ENCODE results near the gene L2HGDH.

DNA sequence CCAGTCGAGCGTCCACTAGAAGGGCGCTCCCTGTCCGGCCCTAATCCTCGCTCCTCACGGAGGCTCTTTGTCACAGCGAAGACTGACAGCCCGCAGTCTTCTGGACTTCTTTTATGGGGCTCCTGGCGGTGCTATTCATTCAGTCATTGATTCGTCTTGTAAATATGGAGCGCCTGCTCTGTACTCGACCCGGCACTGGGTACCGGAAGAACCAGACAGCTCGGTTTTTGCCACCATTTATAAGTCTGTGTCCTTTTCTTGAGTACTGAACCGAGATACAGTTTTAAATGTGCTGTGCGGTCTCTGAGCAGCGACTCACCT, 665 bp upstream of the L2HGDH start:
- no peak for TF ChIP-seq CTCF (IDR thresholded peaks at IDR 0.05; ENCODE audit: borderline replicate concordance, extremely low read depth, low read length, poor library complexity, severe bottlenecking)
- TF ChIP-seq EZH2 (IDR thresholded peaks at IDR 0.05; ENCODE audit: borderline replicate concordance, low read depth, low read length, severe bottlenecking): no peak

Measured in DND-41 (cell line).